IPS-15b (cell line): ENCODE results near the gene COPB2.

Source experiments
- H3K27me3 ChIP-seq: one replicate; pipeline ENCODE4 v1.6.1; 2013; ENCODE audit warnings: low read length; ENCODE audit not compliant: control insufficient read depth, insufficient read depth
- H3K36me3 ChIP-seq: one replicate; pipeline ENCODE4 v1.6.1; 2013; ENCODE audit warnings: low read length; ENCODE audit not compliant: control insufficient read depth, insufficient read depth
- H3K4me1 ChIP-seq: one replicate; pipeline ENCODE4 v1.6.1; 2013; ENCODE audit warnings: mild to moderate bottlenecking, low read length; ENCODE audit not compliant: control insufficient read depth, insufficient read depth
- H3K4me3 ChIP-seq: one replicate; pipeline ENCODE4 v1.5.1; 2013; ENCODE audit warnings: low read depth, low read length
- H3K9ac ChIP-seq: one replicate; pipeline ENCODE4 v1.6.1; 2013; ENCODE audit warnings: low read depth, mild to moderate bottlenecking, low read length
- H3K9me3 ChIP-seq: one replicate; pipeline ENCODE4 v1.6.1; 2013; ENCODE audit warnings: mild to moderate bottlenecking, low read length; ENCODE audit not compliant: control insufficient read depth, insufficient read depth

COPB2 gene

GRCh38 chr3:139312959-139313358 is 76.5 kb downstream of the COPB2 start:
- peaks cover 3% of the 10 kb centered on the region for H3K27me3 ChIP-seq
- H3K4me1 ChIP-seq = no peaks in the 10 kb centered on the region
- H3K9ac ChIP-seq = no peak overlapping the region
- H3K36me3 ChIP-seq = no peaks in the 10 kb centered on the region
- no peaks in the 10 kb centered on the region for H3K9me3 ChIP-seq
- no peak overlapping the region for H3K4me3 ChIP-seq

- H3K27me3 ChIP-seq = peaks cover 3% of the 10 kb centered on the region
- H3K4me3 ChIP-seq = no peak overlapping the region
- no peaks in the 10 kb centered on the region for H3K36me3 ChIP-seq
- H3K4me1 ChIP-seq = no peaks in the 10 kb centered on the region
- H3K9me3 ChIP-seq = no peaks in the 10 kb centered on the region
- H3K9ac ChIP-seq = no peak overlapping the region
These were observed 77.0 kb downstream of the COPB2 start for GRCh38 chr3:139312416-139312815.

- no peak overlapping the region for H3K4me3 ChIP-seq
- peaks cover 3% of the 10 kb centered on the region for H3K27me3 ChIP-seq
- no peaks in the 10 kb centered on the region for H3K4me1 ChIP-seq
- H3K9ac ChIP-seq = no peak overlapping the region
- H3K36me3 ChIP-seq = no peaks in the 10 kb centered on the region
- no peaks in the 10 kb centered on the region for H3K9me3 ChIP-seq
These were observed 77.9 kb downstream of the COPB2 start for GRCh38 chr3:139311557-139311956.

- H3K4me3 ChIP-seq = no peak overlapping the region
- H3K9me3 ChIP-seq = no peaks in the 10 kb centered on the region
- H3K27me3 ChIP-seq = peaks cover 3% of the 10 kb centered on the region
- H3K9ac ChIP-seq = no peak overlapping the region
- H3K36me3 ChIP-seq = no peaks in the 10 kb centered on the region
- H3K4me1 ChIP-seq = no peaks in the 10 kb centered on the region
These were observed 78.9 kb downstream of the COPB2 start for GRCh38 chr3:139310474-139310933.

- Histone ChIP-seq H3K36me3 (no peaks in the 10 kb centered on the region), H3K9me3 (no peaks in the 10 kb centered on the region), H3K27me3 (peaks cover 2% of the 10 kb centered on the region), H3K4me3 (no peak overlapping the region), H3K4me1 (no peaks in the 10 kb centered on the region), H3K9ac (no peak overlapping the region)
These were observed 79.6 kb downstream of the COPB2 start for GRCh38 chr3:139309880-139310279.

GRCh38 chr3:139309061-139309591 is 80.3 kb downstream of the COPB2 start:
- H3K4me1 ChIP-seq = no peaks in the 10 kb centered on the region
- no peak overlapping the region for H3K9ac ChIP-seq

GRCh38 chr3:139308560-139308959 is 80.9 kb downstream of the COPB2 start:
- no peaks in the 10 kb centered on the region for H3K4me1 ChIP-seq
- H3K9ac ChIP-seq = no peak overlapping the region
- no peaks in the 10 kb centered on the region for H3K9me3 ChIP-seq
- no peaks in the 10 kb centered on the region for H3K27me3 ChIP-seq
- no peak overlapping the region for H3K4me3 ChIP-seq
- no peaks in the 10 kb centered on the region for H3K36me3 ChIP-seq

More at GRCh38 chr3:139309061-139309591, 80.3 kb downstream of the COPB2 start:
- H3K36me3 ChIP-seq = no peaks in the 10 kb centered on the region
- H3K9me3 ChIP-seq = no peaks in the 10 kb centered on the region
- H3K27me3 ChIP-seq = no peaks in the 10 kb centered on the region
- no peak overlapping the region for H3K4me3 ChIP-seq

GRCh38 chr3:139307601-139308555 is 81.6 kb downstream of the COPB2 start:
- no peaks in the 10 kb centered on the region for H3K9me3 ChIP-seq
- no peaks in the 10 kb centered on the region for H3K36me3 ChIP-seq
- no peak overlapping the region for H3K4me3 ChIP-seq
- no peak overlapping the region for H3K9ac ChIP-seq
- H3K27me3 ChIP-seq = no peaks in the 10 kb centered on the region
- no peaks in the 10 kb centered on the region for H3K4me1 ChIP-seq
